ENCODE data around the gene PRR33.

DNA sequence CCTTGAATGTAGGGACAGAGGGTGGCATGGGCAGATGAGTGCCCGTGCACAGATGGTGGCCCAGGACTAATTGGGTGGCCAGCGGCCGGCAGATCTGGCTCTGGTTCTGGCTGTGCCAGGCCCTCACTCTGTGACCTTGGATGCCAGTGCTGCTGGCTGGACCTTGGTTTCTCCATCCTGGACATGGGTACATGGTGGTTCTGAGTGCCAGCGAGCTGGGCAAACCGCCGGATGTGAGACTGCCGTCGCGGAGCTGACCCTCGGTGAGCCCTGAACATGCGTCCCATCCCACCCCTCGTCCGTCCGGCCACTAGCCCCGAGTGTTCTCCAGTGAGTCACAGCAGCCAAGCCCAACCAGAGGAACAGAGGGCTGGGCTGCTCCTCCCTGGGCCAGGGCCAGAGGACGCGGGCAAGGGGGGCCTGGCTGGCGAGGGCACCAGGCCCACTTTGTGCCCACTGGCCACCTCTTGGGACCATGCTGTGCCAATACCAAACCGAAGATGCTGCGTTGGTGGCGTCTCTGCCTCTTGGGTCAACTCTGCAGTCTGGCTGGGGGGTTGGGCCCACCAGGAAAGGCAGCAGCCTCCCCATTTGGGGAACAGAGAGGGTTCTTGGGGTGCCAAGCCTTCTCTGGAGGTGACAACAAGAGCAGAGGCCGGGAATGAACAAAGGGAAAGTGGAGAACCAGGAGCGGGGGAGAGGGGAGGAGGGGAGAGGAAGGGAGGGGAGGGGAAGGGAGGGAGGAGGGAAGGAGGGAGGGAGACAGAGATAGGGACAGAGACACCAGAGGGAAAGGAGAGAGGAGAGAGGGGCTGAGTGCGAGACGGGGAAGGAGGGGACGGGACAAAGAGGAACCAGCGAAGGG, 28.1 kb downstream of the PRR33 start:
- TF ChIP-seq POLR2A (IDR thresholded peaks at IDR 0.05), result no peak
- TF ChIP-seq, protein P1, sequence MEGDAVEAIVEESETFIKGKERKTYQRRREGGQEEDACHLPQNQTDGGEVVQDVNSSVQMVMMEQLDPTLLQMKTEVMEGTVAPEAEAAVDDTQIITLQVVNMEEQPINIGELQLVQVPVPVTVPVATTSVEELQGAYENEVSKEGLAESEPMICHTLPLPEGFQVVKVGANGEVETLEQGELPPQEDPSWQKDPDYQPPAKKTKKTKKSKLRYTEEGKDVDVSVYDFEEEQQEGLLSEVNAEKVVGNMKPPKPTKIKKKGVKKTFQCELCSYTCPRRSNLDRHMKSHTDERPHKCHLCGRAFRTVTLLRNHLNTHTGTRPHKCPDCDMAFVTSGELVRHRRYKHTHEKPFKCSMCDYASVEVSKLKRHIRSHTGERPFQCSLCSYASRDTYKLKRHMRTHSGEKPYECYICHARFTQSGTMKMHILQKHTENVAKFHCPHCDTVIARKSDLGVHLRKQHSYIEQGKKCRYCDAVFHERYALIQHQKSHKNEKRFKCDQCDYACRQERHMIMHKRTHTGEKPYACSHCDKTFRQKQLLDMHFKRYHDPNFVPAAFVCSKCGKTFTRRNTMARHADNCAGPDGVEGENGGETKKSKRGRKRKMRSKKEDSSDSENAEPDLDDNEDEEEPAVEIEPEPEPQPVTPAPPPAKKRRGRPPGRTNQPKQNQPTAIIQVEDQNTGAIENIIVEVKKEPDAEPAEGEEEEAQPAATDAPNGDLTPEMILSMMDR (IDR thresholded peaks at IDR 0.05), result no peak
- TF ChIP-seq EP300 (IDR thresholded peaks at IDR 0.05), result no peak
- TF ChIP-seq POLR2AphosphoS5 (IDR thresholded peaks at IDR 0.05), result peak; percentile 75
